ENCODE measurements around the gene SUFU. TPM values are rescaled to one million over a fixed set of nuclear protein-coding genes. Genes with fewer than 3 reads are reported as not detected.

Gene SUFU
- total and polyA plus RNA-seq, 7 donors = 1.2 to 10.5 (median 6.6) TPM

DNA sequence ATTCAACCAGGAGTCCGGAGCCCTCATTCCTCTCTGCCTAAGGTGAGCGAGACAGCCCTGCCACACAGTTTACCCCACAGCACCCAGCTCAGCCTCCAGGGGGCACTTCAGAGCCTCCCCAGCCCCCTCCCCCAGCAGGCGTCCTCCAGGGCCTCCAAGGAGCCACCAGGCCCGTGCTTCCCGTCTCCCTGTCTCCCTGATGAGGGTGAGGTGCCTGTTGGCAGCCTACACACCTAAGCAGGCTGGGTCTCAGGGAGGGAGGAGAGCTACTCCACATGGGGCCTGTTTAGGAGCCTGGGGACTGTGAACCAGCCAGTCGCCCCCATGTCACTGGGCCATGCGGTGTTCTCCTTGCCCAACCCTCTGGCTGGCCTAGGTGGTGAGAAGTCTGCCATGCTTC is 111.6 kb downstream of the SUFU start:
- Histone ChIP-seq H3K9me3 (no peaks in the 10 kb centered on the region), H3K27me3 (no peaks in the 10 kb centered on the region), H3K4me3 (no peak overlapping the region), H3K27ac (peak overlapping the region; percentile 43 to 56 (median 50)), H3K4me1 (peaks cover 0 to 92% (median 70%) of the 10 kb centered on the region in 4 donors), H3K36me3 (peaks cover 0 to 32% (median 10%) of the 10 kb centered on the region in 4 donors)
- TF ChIP-seq POLR2AphosphoS5 (IDR thresholded peaks at IDR 0.05) (no peak), POLR2A (IDR thresholded peaks at IDR 0.05) (no peak), EP300 (IDR thresholded peaks at IDR 0.05) (no peak)
- TF ChIP-seq, protein P1, sequence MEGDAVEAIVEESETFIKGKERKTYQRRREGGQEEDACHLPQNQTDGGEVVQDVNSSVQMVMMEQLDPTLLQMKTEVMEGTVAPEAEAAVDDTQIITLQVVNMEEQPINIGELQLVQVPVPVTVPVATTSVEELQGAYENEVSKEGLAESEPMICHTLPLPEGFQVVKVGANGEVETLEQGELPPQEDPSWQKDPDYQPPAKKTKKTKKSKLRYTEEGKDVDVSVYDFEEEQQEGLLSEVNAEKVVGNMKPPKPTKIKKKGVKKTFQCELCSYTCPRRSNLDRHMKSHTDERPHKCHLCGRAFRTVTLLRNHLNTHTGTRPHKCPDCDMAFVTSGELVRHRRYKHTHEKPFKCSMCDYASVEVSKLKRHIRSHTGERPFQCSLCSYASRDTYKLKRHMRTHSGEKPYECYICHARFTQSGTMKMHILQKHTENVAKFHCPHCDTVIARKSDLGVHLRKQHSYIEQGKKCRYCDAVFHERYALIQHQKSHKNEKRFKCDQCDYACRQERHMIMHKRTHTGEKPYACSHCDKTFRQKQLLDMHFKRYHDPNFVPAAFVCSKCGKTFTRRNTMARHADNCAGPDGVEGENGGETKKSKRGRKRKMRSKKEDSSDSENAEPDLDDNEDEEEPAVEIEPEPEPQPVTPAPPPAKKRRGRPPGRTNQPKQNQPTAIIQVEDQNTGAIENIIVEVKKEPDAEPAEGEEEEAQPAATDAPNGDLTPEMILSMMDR (IDR thresholded peaks at IDR 0.05) = peak in 1 of 4 experiments; percentile 8
- no peak for DNase-seq
- intact Hi-C loops (cut with DNase I) = no loop called here
- WGBS, 2 donors = 64 to 79% methylated on average over 7 of the region's 7 CpGs

DNA sequence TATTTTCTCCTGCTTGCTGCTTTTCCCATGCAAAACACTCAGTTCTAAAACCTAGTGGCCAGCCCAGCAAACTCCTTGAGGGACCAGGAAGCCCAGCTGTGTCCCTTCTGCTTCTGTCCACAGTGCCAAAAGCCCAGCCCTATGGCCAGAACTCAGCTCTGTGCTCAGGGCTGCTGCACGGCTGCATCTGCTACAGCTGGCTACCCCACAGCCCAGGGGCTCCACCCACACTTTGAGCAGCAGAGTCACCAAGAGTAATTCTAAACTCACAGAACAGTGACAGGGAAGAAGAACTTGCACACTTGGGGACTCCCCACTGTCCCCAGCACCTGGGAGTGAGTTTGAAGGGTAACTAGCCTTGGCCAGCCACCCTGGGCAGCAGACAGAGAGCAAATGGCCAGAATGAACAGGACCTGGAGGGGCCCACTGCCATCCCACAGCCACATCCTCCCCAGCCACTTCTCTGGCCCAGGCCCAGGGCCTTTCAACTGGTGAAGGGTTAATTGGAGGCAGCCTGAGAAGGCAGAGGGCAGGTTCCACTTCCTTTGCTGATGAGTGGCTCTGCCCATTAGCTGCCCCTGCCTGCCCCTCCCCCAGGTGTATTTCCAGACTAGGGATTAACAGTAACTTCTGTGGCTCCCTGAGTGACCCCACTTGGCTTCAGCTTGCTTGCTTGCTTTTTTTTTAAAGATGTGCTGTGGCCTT is 112.4 kb downstream of the SUFU start:
- peaks cover 0 to 32% (median 10%) of the 10 kb centered on the region in 4 donors for H3K36me3 ChIP-seq
- intact Hi-C loops (cut with DNase I) = no loop called here
- H3K9me3 ChIP-seq = no peaks in the 10 kb centered on the region
- TF ChIP-seq POLR2AphosphoS5 (IDR thresholded peaks at IDR 0.05) = peak in 1 of 4 donors; percentile 37
- TF ChIP-seq POLR2A (IDR thresholded peaks at IDR 0.05) = no peak
- 49 to 82% methylated on average over 1 of the region's 1 CpG for WGBS, 2 donors
- peaks cover 0 to 94% (median 75%) of the 10 kb centered on the region in 4 donors for H3K4me1 ChIP-seq
- no peak overlapping the region for H3K4me3 ChIP-seq
- H3K27me3 ChIP-seq = no peaks in the 10 kb centered on the region
- peak; percentile 93 for DNase-seq
- H3K27ac ChIP-seq = peak overlapping the region; percentile 49 to 56 (median 54)

DNA sequence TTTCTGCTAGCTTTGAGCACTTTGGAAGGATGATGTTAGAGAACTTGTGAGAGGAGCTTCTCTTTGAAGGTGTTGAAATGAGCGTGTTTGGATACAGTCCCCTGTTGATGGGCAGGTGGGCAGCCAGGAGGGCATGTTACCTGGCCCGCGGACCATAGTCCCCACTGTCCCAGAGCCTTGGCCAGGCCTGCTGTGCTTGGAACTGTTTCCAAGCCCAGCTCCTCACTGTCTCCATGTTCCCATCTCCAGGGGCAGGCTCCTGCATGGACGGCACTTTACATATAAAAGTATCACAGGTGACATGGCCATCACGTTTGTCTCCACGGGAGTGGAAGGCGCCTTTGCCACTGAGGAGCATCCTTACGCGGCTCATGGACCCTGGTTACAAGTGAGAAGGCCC is 113.3 kb downstream of the SUFU start:
- peak overlapping the region in 3 of 4 donors; percentile 56 to 73 (median 56) for H3K27ac ChIP-seq
- H3K36me3 ChIP-seq = peaks cover 0 to 32% (median 10%) of the 10 kb centered on the region in 4 donors
- DNase-seq = no peak
- intact Hi-C loops (cut with DNase I) = no loop called here
- no peak overlapping the region for H3K4me3 ChIP-seq
- TF ChIP-seq POLR2AphosphoS5 (IDR thresholded peaks at IDR 0.05) (no peak), POLR2A (IDR thresholded peaks at IDR 0.05) (no peak), EP300 (IDR thresholded peaks at IDR 0.05) (no peak)
- TF ChIP-seq, protein P1 (IDR thresholded peaks at IDR 0.05) = no peak
- WGBS, 2 donors = 96% methylated on average over 9 of the region's 9 CpGs
- H3K4me1 ChIP-seq = peaks cover 0 to 94% (median 75%) of the 10 kb centered on the region in 4 donors
- H3K27me3 ChIP-seq = no peaks in the 10 kb centered on the region
- no peaks in the 10 kb centered on the region for H3K9me3 ChIP-seq

DNA sequence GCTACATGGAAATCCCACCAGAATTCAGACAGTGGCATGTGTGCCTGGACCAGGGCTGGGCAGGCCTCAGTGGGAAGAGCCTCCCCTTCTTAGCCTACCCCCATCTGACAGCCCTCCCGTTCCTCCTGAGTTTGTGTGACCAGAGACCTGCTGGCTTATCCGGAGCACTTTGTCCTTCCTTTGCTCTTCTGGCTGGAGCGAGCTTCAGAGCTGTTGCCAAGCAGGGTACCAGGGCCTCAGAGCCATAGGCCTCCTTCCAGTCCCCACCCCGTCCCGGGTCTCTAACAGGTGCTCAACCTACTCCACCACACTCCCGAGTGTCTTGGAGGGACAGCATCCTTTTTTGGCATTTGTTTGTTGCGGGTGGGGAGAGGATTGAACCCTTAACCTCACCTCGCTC is 114.0 kb downstream of the SUFU start:
- no peaks in the 10 kb centered on the region for H3K9me3 ChIP-seq
- TF ChIP-seq POLR2A (IDR thresholded peaks at IDR 0.05) (no peak), POLR2AphosphoS5 (IDR thresholded peaks at IDR 0.05) (no peak), EP300 (IDR thresholded peaks at IDR 0.05) (no peak)
- TF ChIP-seq, protein P1 (IDR thresholded peaks at IDR 0.05) = no peak
- intact Hi-C loops (cut with DNase I) = no loop called here
- H3K36me3 ChIP-seq = peaks cover 0 to 32% (median 10%) of the 10 kb centered on the region in 4 donors
- H3K27ac ChIP-seq = peak overlapping the region in 3 of 4 donors; percentile 73 to 77 (median 75)
- 92 to 94% methylated on average over 8 of the region's 8 CpGs for WGBS, 2 donors
- H3K27me3 ChIP-seq = no peaks in the 10 kb centered on the region
- no peak overlapping the region for H3K4me3 ChIP-seq
- DNase-seq = no peak
- H3K4me1 ChIP-seq = peaks cover 0 to 91% (median 71%) of the 10 kb centered on the region in 4 donors

DNA sequence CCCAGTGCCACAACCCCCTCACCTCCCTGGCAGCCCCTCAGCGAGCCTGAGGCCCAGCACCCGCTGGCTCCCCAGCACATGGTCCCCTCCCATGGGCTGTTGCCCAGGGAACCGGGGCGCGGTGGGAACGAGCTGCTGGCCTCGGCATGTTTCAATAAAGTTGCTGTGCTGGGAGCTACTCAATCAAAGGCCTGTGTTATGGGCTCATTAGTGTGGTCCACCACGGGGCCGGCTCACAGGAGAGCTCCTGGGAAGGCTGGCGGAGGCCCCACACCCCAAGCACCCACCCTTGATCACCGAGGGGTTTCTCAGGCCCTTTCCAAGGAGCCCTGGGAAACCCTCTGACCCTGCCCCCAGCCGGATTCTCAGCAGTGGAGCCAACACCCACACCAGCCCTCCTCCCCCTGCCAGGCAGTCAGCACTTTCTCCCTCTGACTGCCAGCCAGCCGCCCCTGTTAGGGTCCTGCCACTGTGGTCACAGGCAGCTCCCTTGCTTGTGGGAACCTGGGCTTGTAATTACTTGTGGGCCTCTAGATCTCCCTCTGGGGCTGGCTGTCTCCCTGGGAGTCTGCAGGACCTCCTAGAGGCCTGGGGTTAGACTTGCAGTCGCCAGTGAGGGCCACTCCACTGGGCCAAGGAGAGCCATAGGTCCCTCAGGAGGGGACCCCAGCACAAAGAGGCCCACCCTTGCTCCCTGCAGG is 115.7 kb downstream of the SUFU start:
- Histone ChIP-seq H3K27me3 (no peaks in the 10 kb centered on the region), H3K9me3 (no peaks in the 10 kb centered on the region), H3K27ac (peak overlapping the region; percentile 36 to 77 (median 74)), H3K4me3 (no peak overlapping the region), H3K4me1 (peaks cover 0 to 75% (median 64%) of the 10 kb centered on the region in 4 donors), H3K36me3 (peaks cover 0 to 32% (median 10%) of the 10 kb centered on the region in 4 donors)
- intact Hi-C loops (cut with DNase I) = no loop called here
- TF ChIP-seq POLR2AphosphoS5 (IDR thresholded peaks at IDR 0.05) (no peak), EP300 (IDR thresholded peaks at IDR 0.05) (no peak), POLR2A (IDR thresholded peaks at IDR 0.05) (no peak)
- TF ChIP-seq, protein P1 (IDR thresholded peaks at IDR 0.05) = no peak
- 73 to 79% methylated on average over 14 of the region's 14 CpGs for WGBS, 2 donors
- DNase-seq = no peak

Measured in sigmoid colon (tissue), 7 donors.